Thyroid gland (tissue), 4 donors: Measurements from ENCODE around the gene PGP. TPM values are rescaled to one million over a fixed set of nuclear protein-coding genes. Genes with fewer than 3 reads are reported as not detected.

Source experiments
- DNase-seq, 2 donors: peaks; one replicate each; pipeline ENCODE4 v3.0.0-alpha.2; 2019
- H3K27ac ChIP-seq, 3 donors: fragments of 200-600 bp; sonication (generic); 1 replicate in 2 of 3; 2 replicates in 1 of 3; pipeline ENCODE4 v1.5.1; 2016 to 2019; ENCODE audit warnings: mild to moderate bottlenecking in 1 of 3, moderate library complexity in 1 of 3
- H3K27me3 ChIP-seq: fragments of 200-600 bp; sonication (generic); one replicate; pipeline ENCODE4 v1.5.1; 2019
- H3K36me3 ChIP-seq, 2 donors: fragments of 200-600 bp; sonication (generic); one replicate each; pipeline ENCODE4 v1.5.1; 2016 to 2019
- H3K4me1 ChIP-seq, 2 donors: fragments of 200-600 bp; sonication (generic); one replicate each; pipeline ENCODE4 v1.5.1; 2017 to 2019
- H3K4me3 ChIP-seq, 3 donors: fragments of 200-600 bp; sonication (generic); replicated peaks in 1 of 3; 1 replicate in 2 of 3; 2 replicates in 1 of 3; pipeline ENCODE4 v1.5.1; 2016; ENCODE audit warnings: mild to moderate bottlenecking in 1 of 3
- H3K9me3 ChIP-seq: fragments of 200-600 bp; sonication (generic); one replicate; pipeline ENCODE4 v1.5.1; 2017
- CTCF ChIP-seq, 6 experiments: fragments of 200-600 bp in 3 of 6; fragments of 450-650 bp in 3 of 6; sonication (generic) in 3 of 6; IDR thresholded peaks; one replicate each; pipeline ENCODE4 v1.5.1; 2016 to 2019; ENCODE audit warnings: antibody characterized with exemption in 6 of 6, mild to moderate bottlenecking in 2 of 6, inconsistent platforms in 1 of 6, moderate library complexity in 1 of 6
- POLR2A ChIP-seq, 2 donors: fragments of 450-650 bp; IDR thresholded peaks; one replicate each; pipeline ENCODE4 v1.6.1; 2017; ENCODE audit warnings: antibody characterized with exemption in 2 of 2, mild to moderate bottlenecking in 2 of 2, moderate library complexity in 1 of 2
- WGBS, 2 donors: methylation state at CpG; one replicate each; pipeline ENCODE4 v1.1.5; 2017; 5-methylcytosine and 5-hydroxymethylcytosine counted together
- intact Hi-C: fragments of 100-400 bp; cut with DNase I; formaldehyde crosslinking; loops from one replicate; pipeline ENCODE4 v1.15.1; 2023
- total RNA-seq, 4 donors: library from RNA; depleted of rRNA; stranded (reverse); fragments of >200 nt; gene quantifications; one replicate each; pipeline ENCODE4 v1.2.3, GENCODE V29; 2016

PGP gene
- total RNA-seq, 4 donors from 2014 or later = 13.4 to 44.0 (median 28.8) TPM

GRCh38 chr16:2230376-2230775, 15.7 kb upstream of the PGP start:
- Histone ChIP-seq H3K9me3 (no peaks in the 10 kb centered on the region), H3K4me1 (peaks cover 40 to 46% of the 10 kb centered on the region in 2 donors), H3K27me3 (no peaks in the 10 kb centered on the region), H3K36me3 (peaks cover 49 to 56% of the 10 kb centered on the region in 2 donors), H3K27ac (peak overlapping the region; percentile 91 to 100 (median 98)), H3K4me3 (no peak overlapping the region)
- peak; percentile 97 to 98 for DNase-seq
- WGBS, 2 donors = 53 to 61% methylated on average over 5 to 10 of the region's 13 CpGs
- intact Hi-C loops = no loop called here
- TF ChIP-seq CTCF (IDR thresholded peaks at IDR 0.05) = no peak
- TF ChIP-seq POLR2A (IDR thresholded peaks at IDR 0.05) = peak in 1 of 2 donors; percentile 34

GRCh38 chr16:2229632-2230250, 15.1 kb upstream of the PGP start:
- WGBS, 2 donors = 87 to 91% methylated on average over 11 to 19 of the region's 23 CpGs
- TF ChIP-seq CTCF (IDR thresholded peaks at IDR 0.05) = no peak
- TF ChIP-seq POLR2A (IDR thresholded peaks at IDR 0.05) = no peak
- peaks cover 42 to 50% of the 10 kb centered on the region in 2 donors for H3K36me3 ChIP-seq
- H3K9me3 ChIP-seq = no peaks in the 10 kb centered on the region
- no peaks in the 10 kb centered on the region for H3K27me3 ChIP-seq
- peaks cover 45 to 52% of the 10 kb centered on the region in 2 donors for H3K4me1 ChIP-seq
- no peak overlapping the region for H3K4me3 ChIP-seq
- H3K27ac ChIP-seq = peak overlapping the region; percentile 91 to 100 (median 98)
- no peak for DNase-seq
- intact Hi-C loops = no loop called here

GRCh38 chr16:2229091-2229490, 14.5 kb upstream of the PGP start:
- no peak for TF ChIP-seq POLR2A (IDR thresholded peaks at IDR 0.05)
- TF ChIP-seq CTCF (IDR thresholded peaks at IDR 0.05) = no peak
- peaks cover 36 to 43% of the 10 kb centered on the region in 2 donors for H3K36me3 ChIP-seq
- WGBS, 2 donors = 76 to 87% methylated on average over 3 to 11 of the region's 12 CpGs
- no peak overlapping the region for H3K4me3 ChIP-seq
- peak overlapping the region in 2 of 3 donors; percentile 91 to 98 for H3K27ac ChIP-seq
- intact Hi-C loops = no loop called here
- H3K9me3 ChIP-seq = no peaks in the 10 kb centered on the region
- H3K27me3 ChIP-seq = no peaks in the 10 kb centered on the region
- DNase-seq = no peak
- H3K4me1 ChIP-seq = peaks cover 49 to 58% of the 10 kb centered on the region in 2 donors

GRCh38 chr16:2228161-2228824, 13.7 kb upstream of the PGP start:
- WGBS, 2 donors = 87 to 91% methylated on average over 10 to 19 of the region's 25 CpGs
- TF ChIP-seq POLR2A (IDR thresholded peaks at IDR 0.05) (no peak), CTCF (IDR thresholded peaks at IDR 0.05) (no peak)
- intact Hi-C loops = no loop called here

GRCh38 chr16:2226918-2227317, 12.3 kb upstream of the PGP start:
- Histone ChIP-seq H3K27me3 (no peaks in the 10 kb centered on the region), H3K9me3 (no peaks in the 10 kb centered on the region), H3K4me3 (no peak overlapping the region), H3K36me3 (peaks cover 19 to 27% of the 10 kb centered on the region in 2 donors), H3K4me1 (peaks cover 35 to 45% of the 10 kb centered on the region in 2 donors), H3K27ac (no peak overlapping the region)
- DNase-seq = no peak
- intact Hi-C loops = no loop called here
- WGBS, 2 donors = 87 to 88% methylated on average over 6 of the region's 6 CpGs
- TF ChIP-seq CTCF (IDR thresholded peaks at IDR 0.05) = no peak
- TF ChIP-seq POLR2A (IDR thresholded peaks at IDR 0.05) = no peak

More at GRCh38 chr16:2228161-2228824, 13.7 kb upstream of the PGP start:
- Histone ChIP-seq H3K4me1 (peaks cover 47 to 55% of the 10 kb centered on the region in 2 donors), H3K27me3 (no peaks in the 10 kb centered on the region), H3K27ac (peak overlapping the region in 1 of 3 donors; percentile 28), H3K4me3 (no peak overlapping the region), H3K9me3 (no peaks in the 10 kb centered on the region), H3K36me3 (peaks cover 28 to 36% of the 10 kb centered on the region in 2 donors)
- DNase-seq = no peak
